BE2C (cell line): ENCODE results near the gene NEK4.

ENCODE experiments used
- DNase-seq: peaks from one replicate; pipeline ENCODE4 v3.0.0-alpha.2; 2020
- H3K27me3 ChIP-seq: fragments of 250-450 bp; sonication (Bioruptor Pico); 2 replicates; pipeline ENCODE4 v1.5.1; 2020; ENCODE audit warnings: mild to moderate bottlenecking
- H3K36me3 ChIP-seq: fragments of 250-450 bp; sonication (Bioruptor Pico); 2 replicates; pipeline ENCODE4 v1.5.1; 2020; ENCODE audit warnings: mild to moderate bottlenecking
- H3K4me1 ChIP-seq: fragments of 250-450 bp; sonication (Bioruptor Pico); 2 replicates; pipeline ENCODE4 v1.5.1; 2020
- H3K4me3 ChIP-seq: 2 replicates; pipeline ENCODE4 v1.5.1; 2011; ENCODE audit warnings: low read depth, low read length
- H3K9me3 ChIP-seq: fragments of 250-450 bp; sonication (Bioruptor Pico); 2 replicates; pipeline ENCODE4 v1.5.1; 2020
- CTCF ChIP-seq: IDR thresholded peaks from 2 replicates; pipeline ENCODE4 v1.5.1; 2012; ENCODE audit warnings: mild to moderate bottlenecking, low read depth, low read length

NEK4 gene

GRCh38 chr3:52787672-52788625 lies 17.2 kb upstream of the NEK4 start:
- H3K4me3 ChIP-seq: no peak overlapping the region
- H3K36me3 ChIP-seq: no peaks in the 10 kb centered on the region
- DNase-seq: no peak
- H3K9me3 ChIP-seq: no peaks in the 10 kb centered on the region
- no peaks in the 10 kb centered on the region for H3K4me1 ChIP-seq
- no peak for TF ChIP-seq CTCF
- no peaks in the 10 kb centered on the region for H3K27me3 ChIP-seq

- no peak for DNase-seq
- H3K4me1 ChIP-seq: no peaks in the 10 kb centered on the region
- H3K9me3 ChIP-seq: no peaks in the 10 kb centered on the region
- H3K27me3 ChIP-seq: no peaks in the 10 kb centered on the region
- H3K36me3 ChIP-seq: no peaks in the 10 kb centered on the region
- TF ChIP-seq CTCF: no peak
- no peak overlapping the region for H3K4me3 ChIP-seq
Measured at GRCh38 chr3:52787246-52787645, 16.5 kb upstream of the NEK4 start.

GRCh38 chr3:52786330-52787215 lies 15.8 kb upstream of the NEK4 start:
- H3K9me3 ChIP-seq: no peaks in the 10 kb centered on the region
- no peak overlapping the region for H3K4me3 ChIP-seq
- TF ChIP-seq CTCF: no peak
- H3K36me3 ChIP-seq: no peaks in the 10 kb centered on the region
- no peaks in the 10 kb centered on the region for H3K27me3 ChIP-seq
- DNase-seq: no peak
- H3K4me1 ChIP-seq: no peaks in the 10 kb centered on the region

- no peaks in the 10 kb centered on the region for H3K4me1 ChIP-seq
- H3K27me3 ChIP-seq: no peaks in the 10 kb centered on the region
- H3K9me3 ChIP-seq: no peaks in the 10 kb centered on the region
- TF ChIP-seq CTCF: no peak
- no peak for DNase-seq
- no peak overlapping the region for H3K4me3 ChIP-seq
- H3K36me3 ChIP-seq: no peaks in the 10 kb centered on the region
Measured at GRCh38 chr3:52784931-52785590, 14.3 kb upstream of the NEK4 start.

- no peak overlapping the region for H3K4me3 ChIP-seq
- no peaks in the 10 kb centered on the region for H3K27me3 ChIP-seq
- no peak for DNase-seq
- no peaks in the 10 kb centered on the region for H3K36me3 ChIP-seq
- no peak for TF ChIP-seq CTCF
- no peaks in the 10 kb centered on the region for H3K9me3 ChIP-seq
- H3K4me1 ChIP-seq: no peaks in the 10 kb centered on the region
Measured at GRCh38 chr3:52784021-52784621, 13.4 kb upstream of the NEK4 start.
